ENCODE results near the gene AKT1S1.

AKT1S1 gene

GRCh38 chr19:49852631-49853126 lies 24.5 kb downstream of the AKT1S1 start:
- no peak for DNase-seq

DNA sequence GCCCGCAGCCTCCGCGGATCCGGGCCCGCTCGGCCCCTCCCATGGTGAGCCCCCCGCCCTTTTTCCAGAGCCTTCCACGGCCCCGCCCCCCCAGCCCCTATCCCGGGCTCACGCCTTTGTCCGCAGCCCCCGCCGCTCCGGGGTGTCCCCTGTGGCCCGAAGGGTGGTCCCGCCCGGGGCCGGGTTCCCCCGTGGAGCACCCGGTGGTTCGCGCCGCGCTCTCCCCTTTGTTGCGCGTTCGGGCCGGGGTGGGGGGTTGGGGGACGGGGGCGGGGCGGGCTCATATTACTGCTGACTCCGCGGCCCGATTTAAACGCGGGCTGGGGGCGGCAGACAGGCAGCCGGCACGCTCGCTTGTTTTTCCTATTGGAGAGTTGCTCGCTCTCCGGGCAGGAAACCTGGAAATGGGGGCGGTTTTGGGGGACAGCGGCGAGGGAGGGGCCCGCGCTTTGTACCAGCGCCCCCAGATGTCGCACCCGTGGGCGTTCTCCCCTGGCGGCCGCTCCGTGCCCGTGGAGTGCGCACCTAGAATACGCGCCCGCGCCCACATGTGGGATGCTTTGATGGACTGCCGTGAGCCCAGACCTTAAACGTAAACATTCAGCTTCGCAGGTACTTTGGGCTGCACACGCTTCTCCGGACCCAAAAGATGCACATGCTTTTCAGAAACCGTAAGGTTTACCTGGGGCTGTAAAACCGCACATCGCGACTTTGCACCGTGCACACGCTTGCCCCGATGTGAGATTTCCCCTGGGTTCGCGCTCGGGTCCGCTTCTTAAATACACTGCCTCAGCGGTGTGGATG lies 25.5 kb downstream of the AKT1S1 start:
- DNase-seq = no peak

GRCh38 chr19:49850487-49851342 lies 26.4 kb downstream of the AKT1S1 start, which contains the start of gene PTOV1:
Gene PTOV1, plus strand, starts transcription at chr19:49851159.
- DNase-seq = no peak

DNA sequence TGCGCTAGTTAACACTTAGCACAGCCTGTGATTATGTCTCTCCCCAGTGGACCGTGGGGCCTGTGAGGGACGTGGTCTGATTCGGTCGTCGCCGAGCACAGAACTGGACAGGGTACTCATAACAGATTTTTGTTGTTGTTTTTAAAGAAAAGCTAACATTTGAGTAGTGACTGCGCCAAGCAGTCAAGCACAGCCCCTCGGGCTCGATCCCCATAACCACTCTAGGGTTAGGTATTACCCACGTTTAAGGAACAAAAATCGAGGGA lies 27.0 kb downstream of the AKT1S1 start:
- DNase-seq = no peak

DNA sequence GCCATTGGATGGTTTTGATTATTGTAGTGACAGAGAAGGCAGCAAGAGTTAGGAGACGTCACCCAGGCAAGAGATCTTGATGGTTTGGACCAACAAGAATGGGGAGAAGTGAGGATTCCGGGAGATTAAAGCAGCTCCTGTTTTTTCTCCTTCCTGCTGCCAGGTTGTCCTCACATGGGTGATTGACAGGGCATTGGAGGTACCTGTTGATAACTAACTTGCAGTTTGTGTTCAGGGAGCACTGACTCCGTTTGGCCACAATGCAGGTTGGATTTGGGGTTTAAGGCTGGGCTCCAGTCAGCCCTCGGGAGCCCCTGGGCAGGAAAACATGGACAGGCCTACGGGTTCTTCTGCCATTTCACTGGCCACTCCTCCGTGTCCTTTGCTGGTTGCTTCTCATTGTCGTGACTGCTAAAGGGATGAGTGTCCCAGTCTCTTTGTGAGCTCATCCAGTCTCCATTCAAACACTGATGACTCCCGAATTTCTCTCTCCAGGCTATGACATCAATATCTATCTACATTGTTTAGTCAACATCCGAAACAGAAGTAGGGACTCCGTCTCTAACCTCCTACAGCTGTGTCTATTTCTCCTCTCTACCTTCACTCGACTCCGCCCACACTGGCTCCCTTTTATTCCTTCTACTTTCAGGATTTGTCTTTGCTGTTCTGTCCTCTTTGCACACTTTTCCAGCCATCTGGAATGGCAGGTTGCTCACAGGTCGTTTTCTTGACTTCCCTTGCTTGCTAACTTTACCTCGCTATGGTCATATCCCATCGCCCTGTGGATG lies 27.5 kb downstream of the AKT1S1 start:
- DNase-seq = no peak

DNA sequence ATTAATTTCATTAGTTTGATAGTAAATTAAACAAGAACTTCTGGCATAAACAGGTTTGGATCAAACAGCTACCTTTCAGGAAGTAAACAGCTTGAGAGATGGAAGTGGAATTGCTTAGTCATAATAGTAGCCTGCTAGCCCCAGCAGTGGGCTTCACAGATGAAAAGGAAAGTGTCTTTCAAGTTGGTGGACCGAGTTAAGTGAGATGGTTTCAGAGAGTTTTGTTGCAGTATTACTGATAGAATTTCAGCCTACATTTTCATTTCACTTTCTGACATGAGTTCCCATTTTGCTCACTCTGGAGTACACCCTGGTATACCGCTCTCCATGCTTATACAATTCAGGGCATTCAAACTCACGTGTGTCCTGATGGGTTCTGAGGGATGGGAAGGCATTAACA lies 28.2 kb downstream of the AKT1S1 start:
- no peak for DNase-seq

DNA sequence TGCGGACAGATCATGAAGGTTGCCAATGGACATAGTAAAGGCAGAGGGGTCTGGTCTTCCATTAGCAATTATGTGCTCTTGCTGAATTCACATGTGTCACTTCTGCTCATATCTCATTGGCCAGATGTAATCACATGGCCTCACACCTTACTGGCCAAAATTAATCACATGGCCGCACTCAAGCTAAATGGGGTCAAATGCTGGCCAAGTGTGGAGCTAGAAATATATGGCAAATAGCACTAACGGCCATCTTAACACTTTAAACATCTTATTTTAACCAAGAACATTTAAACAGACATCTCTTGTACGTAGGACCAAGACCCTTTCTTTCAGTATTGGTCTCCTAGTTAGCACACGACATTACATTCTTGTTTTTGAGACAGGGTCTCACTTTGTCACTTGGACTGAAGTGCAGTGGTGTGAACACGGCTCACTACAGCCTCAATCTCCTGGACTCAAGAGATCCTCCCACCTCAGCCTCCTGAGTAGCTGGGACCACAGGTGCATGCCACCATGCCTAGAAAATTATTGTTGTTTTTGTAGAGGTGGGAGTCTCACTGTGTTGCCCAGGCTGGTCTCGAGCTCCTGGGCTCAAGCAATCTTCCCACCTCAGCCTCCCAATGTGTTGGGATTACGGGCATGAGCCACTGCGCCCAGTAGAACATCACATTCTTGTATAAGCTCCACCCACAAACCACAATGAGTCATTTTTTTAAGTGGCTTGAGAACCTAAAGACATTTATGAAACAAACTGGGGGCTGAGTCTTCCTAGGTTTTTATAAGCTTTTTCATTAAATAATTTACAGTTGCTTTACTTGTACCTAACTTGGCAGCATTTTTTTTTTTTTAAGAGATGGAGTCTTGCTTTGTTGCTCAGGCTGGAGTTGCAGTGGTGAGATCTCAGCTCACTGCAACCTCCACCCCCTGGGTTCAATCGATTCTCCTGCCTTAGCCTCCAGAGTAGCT lies 29.1 kb downstream of the AKT1S1 start:
- DNase-seq = no peak

GRCh38 chr19:49846408-49846807 lies 30.7 kb downstream of the AKT1S1 start:
- DNase-seq = no peak

- DNase-seq = no peak
Observed at GRCh38 chr19:49845414-49845813, 31.7 kb downstream of the AKT1S1 start.

- no peak for DNase-seq
Observed at GRCh38 chr19:49844138-49845095, 32.7 kb downstream of the AKT1S1 start.

- no peak for DNase-seq
Observed at GRCh38 chr19:49843265-49843664, 33.9 kb downstream of the AKT1S1 start.

GRCh38 chr19:49840736-49841249 lies 36.4 kb downstream of the AKT1S1 start:
- DNase-seq = no peak

DNA sequence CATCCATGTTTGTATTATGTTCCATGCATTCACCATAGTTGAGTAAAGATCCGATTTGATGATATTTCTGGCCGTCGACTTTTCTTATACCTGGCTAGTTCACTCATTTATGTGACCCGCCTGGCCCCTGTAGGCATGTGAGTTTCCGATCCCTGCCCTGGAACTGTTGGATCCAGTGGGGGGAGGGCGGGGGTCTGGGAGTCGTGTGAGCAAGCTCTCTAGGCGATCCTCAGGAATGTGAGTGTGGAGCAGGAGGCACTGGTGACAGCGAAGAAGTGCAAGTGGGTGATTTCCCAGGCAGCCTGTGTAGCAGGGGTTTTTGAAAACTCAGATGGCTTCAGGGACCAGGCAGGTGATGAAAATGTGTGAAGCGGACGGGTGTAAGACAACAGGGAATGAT lies 36.8 kb downstream of the AKT1S1 start:
- no peak for DNase-seq

DNA sequence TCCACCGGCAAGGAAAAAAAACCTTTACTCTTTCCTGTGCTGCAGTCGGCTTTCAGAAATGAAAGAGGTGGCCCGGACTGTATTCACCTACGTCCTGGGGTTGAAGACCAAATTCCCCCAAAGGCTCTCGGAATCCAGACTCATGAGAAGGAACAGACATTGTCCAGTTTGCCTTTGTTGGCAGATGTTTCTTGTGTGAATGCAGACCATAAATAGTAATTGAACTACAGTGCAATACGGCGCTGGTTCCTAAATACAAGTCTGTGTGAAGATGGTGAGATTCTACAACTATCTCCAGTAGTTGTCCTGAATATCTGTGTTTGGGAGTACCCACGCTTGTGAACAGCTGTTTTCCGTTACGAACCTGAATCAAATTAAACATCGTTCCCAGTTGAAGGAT lies 37.4 kb downstream of the AKT1S1 start:
- no peak for DNase-seq

GRCh38 chr19:49838885-49839588 lies 38.1 kb downstream of the AKT1S1 start:
- no peak for DNase-seq

DNA sequence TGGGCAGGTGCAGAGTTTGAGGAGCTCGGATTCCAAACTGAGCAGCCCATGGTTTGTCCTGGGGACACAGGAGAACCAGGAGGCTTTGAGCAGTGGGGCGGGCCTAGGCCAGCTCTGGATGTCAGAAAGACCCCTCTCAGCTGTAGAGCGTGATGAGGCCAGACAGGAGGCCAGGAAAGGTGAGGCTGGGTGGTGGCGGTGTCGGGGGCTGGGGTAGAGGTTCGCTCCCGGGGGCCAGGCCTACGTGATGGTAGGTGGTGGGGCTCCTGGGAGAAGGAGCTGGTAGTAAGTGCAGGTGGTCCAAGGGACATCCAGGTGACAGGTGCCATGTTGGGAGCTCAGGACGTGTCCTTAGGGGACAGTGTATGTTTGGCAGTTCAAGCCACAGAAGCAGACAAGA lies 39.7 kb downstream of the AKT1S1 start:
- no peak for DNase-seq

GRCh38 chr19:49837009-49837310 lies 40.2 kb downstream of the AKT1S1 start:
- no peak for DNase-seq

DNA sequence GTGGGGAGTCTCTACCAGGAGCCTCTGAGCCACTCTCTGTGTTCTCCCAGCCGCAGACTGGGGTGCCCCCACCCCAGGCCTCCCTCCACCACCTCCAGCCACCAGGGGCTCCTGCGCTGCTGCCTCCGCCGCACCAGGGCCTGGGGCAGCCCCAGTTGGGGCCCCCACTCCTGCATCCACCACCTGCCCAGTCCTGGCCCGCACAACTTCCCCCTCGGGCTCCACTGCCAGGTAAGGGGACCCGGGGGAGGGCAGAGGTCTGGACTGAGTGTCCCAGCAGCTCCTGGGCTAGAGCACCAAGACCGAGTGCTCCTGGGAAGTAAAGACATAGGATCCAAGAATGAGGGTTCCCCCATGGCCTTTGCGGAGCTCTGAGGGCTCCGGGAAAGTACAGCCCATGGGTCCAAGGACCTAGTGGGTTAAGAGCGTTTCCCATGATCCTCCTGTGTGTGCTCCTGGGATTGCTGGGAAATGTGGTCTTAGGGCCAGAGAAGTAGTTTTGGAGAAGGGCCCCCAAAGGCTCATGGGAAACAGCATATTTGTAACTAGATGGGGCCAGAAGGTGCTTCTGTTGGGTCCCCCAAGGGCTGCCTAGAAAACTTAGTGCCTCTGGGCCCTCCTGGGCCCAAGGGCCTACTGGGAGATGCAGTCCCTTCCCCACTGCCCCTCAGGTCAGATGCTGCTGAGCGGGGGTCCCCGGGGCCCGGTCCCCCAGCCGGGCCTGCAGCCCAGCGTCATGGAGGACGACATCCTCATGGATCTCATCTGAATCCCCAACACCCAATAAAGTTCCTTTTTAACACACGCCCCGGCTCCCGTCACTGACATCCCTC lies 40.8 kb downstream of the AKT1S1 start:
- no peak for DNase-seq

DNA sequence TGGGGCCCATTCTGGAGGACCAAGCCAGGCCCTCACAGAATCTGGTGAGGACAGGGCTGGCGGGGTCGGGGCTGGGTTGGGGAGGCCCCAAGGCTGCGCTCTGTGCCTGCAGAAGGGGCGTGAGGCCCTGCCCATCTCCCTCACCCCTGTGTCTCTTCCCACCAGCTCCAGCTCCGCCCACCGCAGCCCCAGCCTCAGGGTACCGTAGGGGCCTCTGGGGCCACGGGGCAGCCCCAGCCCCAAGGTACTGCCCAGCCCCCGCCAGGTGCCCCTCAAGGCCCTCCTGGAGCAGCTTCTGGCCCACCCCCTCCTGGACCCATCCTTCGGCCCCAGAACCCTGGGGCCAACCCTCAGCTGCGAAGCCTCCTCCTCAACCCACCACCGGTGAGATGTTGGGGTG lies 41.6 kb downstream of the AKT1S1 start:
- DNase-seq = no peak
